ENCODE results near the gene ITPR3. TPM values are rescaled to one million over a fixed set of nuclear protein-coding genes. Genes with fewer than 3 reads are reported as not detected.

The ITPR3 gene
- total and polyA plus RNA-seq, 5 donors from 2014 or later = 1.3 to 54.5 (median 2.2) TPM

GRCh38 chr6:33740794-33741193 lies 119.7 kb downstream of the ITPR3 start:
- Histone ChIP-seq H3K27ac (ENCODE audit: insufficient read depth, low read length, poor library complexity, severe bottlenecking) (no peak overlapping the region), H3K9me3 (ENCODE audit: control insufficient read depth in 2 of 2, low read length in 2 of 2) (no peaks in the 10 kb centered on the region), H3K27me3 (ENCODE audit: control insufficient read depth, insufficient read depth, low read length) (no peaks in the 10 kb centered on the region), H3K4me3 (ENCODE audit: low read depth, low read length) (no peak overlapping the region), H3K36me3 (ENCODE audit: control insufficient read depth, insufficient read depth, low read length) (no peaks in the 10 kb centered on the region), H3K4me1 (ENCODE audit: control insufficient read depth, insufficient read depth, low read length, poor library complexity, severe bottlenecking) (no peaks in the 10 kb centered on the region)
- no peak for ATAC-seq (ENCODE audit: low read depth in 2 of 2)
- no peaks in the 10 kb centered on the region for H3K36me3 Mint-ChIP-seq
- peaks cover 0 to 7% (median 2%) of the 10 kb centered on the region in 4 donors for H3K4me1 Mint-ChIP-seq
- H3K4me3 Mint-ChIP-seq = no peak overlapping the region
- H3K9me3 Mint-ChIP-seq = no peaks in the 10 kb centered on the region
- no peak overlapping the region for H3K27ac Mint-ChIP-seq
- peaks cover 22% of the 10 kb centered on the region for H3K27me3 Mint-ChIP-seq
- no peak for DNase-seq

GRCh38 chr6:33742092-33742491 lies 121.0 kb downstream of the ITPR3 start:
- Histone ChIP-seq H3K4me1 (ENCODE audit: control insufficient read depth, insufficient read depth, low read length, poor library complexity, severe bottlenecking) (no peaks in the 10 kb centered on the region), H3K9me3 (ENCODE audit: control insufficient read depth in 2 of 2, low read length in 2 of 2) (no peaks in the 10 kb centered on the region), H3K27me3 (ENCODE audit: control insufficient read depth, insufficient read depth, low read length) (no peaks in the 10 kb centered on the region), H3K36me3 (ENCODE audit: control insufficient read depth, insufficient read depth, low read length) (no peaks in the 10 kb centered on the region), H3K27ac (ENCODE audit: insufficient read depth, low read length, poor library complexity, severe bottlenecking) (no peak overlapping the region), H3K4me3 (ENCODE audit: low read depth, low read length) (no peak overlapping the region)
- H3K4me3 Mint-ChIP-seq = no peak overlapping the region
- peaks cover 22% of the 10 kb centered on the region for H3K27me3 Mint-ChIP-seq
- no peaks in the 10 kb centered on the region for H3K9me3 Mint-ChIP-seq
- H3K4me1 Mint-ChIP-seq = peaks cover 0 to 7% (median 2%) of the 10 kb centered on the region in 4 donors
- ATAC-seq (ENCODE audit: low read depth in 2 of 2) (no peak), DNase-seq (no peak)
- no peak overlapping the region for H3K27ac Mint-ChIP-seq
- no peaks in the 10 kb centered on the region for H3K36me3 Mint-ChIP-seq

- Mint-ChIP-seq H3K27ac (peak overlapping the region in 1 of 3 donors; percentile 29), H3K27me3 (peaks cover 22% of the 10 kb centered on the region), H3K4me3 (no peak overlapping the region), H3K9me3 (no peaks in the 10 kb centered on the region), H3K4me1 (peaks cover 0 to 7% (median 2%) of the 10 kb centered on the region in 4 donors), H3K36me3 (no peaks in the 10 kb centered on the region)
- Histone ChIP-seq H3K27ac (ENCODE audit: insufficient read depth, low read length, poor library complexity, severe bottlenecking) (no peak overlapping the region), H3K27me3 (ENCODE audit: control insufficient read depth, insufficient read depth, low read length) (no peaks in the 10 kb centered on the region), H3K36me3 (ENCODE audit: control insufficient read depth, insufficient read depth, low read length) (no peaks in the 10 kb centered on the region), H3K4me3 (ENCODE audit: low read depth, low read length) (no peak overlapping the region), H3K4me1 (ENCODE audit: control insufficient read depth, insufficient read depth, low read length, poor library complexity, severe bottlenecking) (no peaks in the 10 kb centered on the region), H3K9me3 (ENCODE audit: control insufficient read depth in 2 of 2, low read length in 2 of 2) (no peaks in the 10 kb centered on the region)
- DNase-seq = no peak
- ATAC-seq (ENCODE audit: low read depth in 2 of 2) = no peak
These were observed 121.7 kb downstream of the ITPR3 start for GRCh38 chr6:33742837-33743236.

GRCh38 chr6:33744001-33744848 lies 123.1 kb downstream of the ITPR3 start:
- no peaks in the 10 kb centered on the region for H3K4me1 ChIP-seq (ENCODE audit: control insufficient read depth, insufficient read depth, low read length, poor library complexity, severe bottlenecking)
- no peak overlapping the region for H3K27ac ChIP-seq (ENCODE audit: insufficient read depth, low read length, poor library complexity, severe bottlenecking)
- H3K9me3 Mint-ChIP-seq = no peaks in the 10 kb centered on the region
- no peak overlapping the region for H3K27ac Mint-ChIP-seq
- H3K9me3 ChIP-seq (ENCODE audit: control insufficient read depth in 2 of 2, low read length in 2 of 2) = no peaks in the 10 kb centered on the region
- H3K4me1 Mint-ChIP-seq = peaks cover 0 to 7% (median 2%) of the 10 kb centered on the region in 4 donors
- H3K36me3 ChIP-seq (ENCODE audit: control insufficient read depth, insufficient read depth, low read length) = no peaks in the 10 kb centered on the region
- H3K36me3 Mint-ChIP-seq = no peaks in the 10 kb centered on the region
- DNase-seq = peak; percentile 57 to 72 (median 68)
- no peak overlapping the region for H3K4me3 ChIP-seq (ENCODE audit: low read depth, low read length)
- ATAC-seq (ENCODE audit: low read depth in 2 of 2) = peak; percentile 62 to 66
- no peak overlapping the region for H3K4me3 Mint-ChIP-seq
- H3K27me3 Mint-ChIP-seq = peaks cover 22% of the 10 kb centered on the region
- no peaks in the 10 kb centered on the region for H3K27me3 ChIP-seq (ENCODE audit: control insufficient read depth, insufficient read depth, low read length)

- Histone ChIP-seq H3K27me3 (ENCODE audit: control insufficient read depth, insufficient read depth, low read length) (no peaks in the 10 kb centered on the region), H3K27ac (ENCODE audit: insufficient read depth, low read length, poor library complexity, severe bottlenecking) (no peak overlapping the region), H3K4me3 (ENCODE audit: low read depth, low read length) (no peak overlapping the region), H3K36me3 (ENCODE audit: control insufficient read depth, insufficient read depth, low read length) (no peaks in the 10 kb centered on the region), H3K9me3 (ENCODE audit: control insufficient read depth in 2 of 2, low read length in 2 of 2) (no peaks in the 10 kb centered on the region), H3K4me1 (ENCODE audit: control insufficient read depth, insufficient read depth, low read length, poor library complexity, severe bottlenecking) (no peaks in the 10 kb centered on the region)
- Mint-ChIP-seq H3K4me3 (no peak overlapping the region), H3K27ac (peak overlapping the region in 1 of 3 donors; percentile 15), H3K9me3 (no peaks in the 10 kb centered on the region), H3K27me3 (peaks cover 22% of the 10 kb centered on the region), H3K4me1 (peaks cover 0 to 7% (median 2%) of the 10 kb centered on the region in 4 donors), H3K36me3 (no peaks in the 10 kb centered on the region)
- no peak for ATAC-seq (ENCODE audit: low read depth in 2 of 2)
- DNase-seq = no peak
These were observed 123.9 kb downstream of the ITPR3 start for GRCh38 chr6:33744895-33745546.

GRCh38 chr6:33745548-33745947 lies 124.4 kb downstream of the ITPR3 start:
- Mint-ChIP-seq H3K36me3 (no peaks in the 10 kb centered on the region), H3K27me3 (peaks cover 24% of the 10 kb centered on the region), H3K9me3 (no peaks in the 10 kb centered on the region), H3K4me3 (no peak overlapping the region), H3K4me1 (peaks cover 0 to 7% (median 2%) of the 10 kb centered on the region in 4 donors), H3K27ac (peak overlapping the region in 1 of 3 donors; percentile 15)
- Histone ChIP-seq H3K36me3 (ENCODE audit: control insufficient read depth, insufficient read depth, low read length) (no peaks in the 10 kb centered on the region), H3K4me1 (ENCODE audit: control insufficient read depth, insufficient read depth, low read length, poor library complexity, severe bottlenecking) (no peaks in the 10 kb centered on the region), H3K9me3 (ENCODE audit: control insufficient read depth in 2 of 2, low read length in 2 of 2) (no peaks in the 10 kb centered on the region), H3K27ac (ENCODE audit: insufficient read depth, low read length, poor library complexity, severe bottlenecking) (no peak overlapping the region), H3K27me3 (ENCODE audit: control insufficient read depth, insufficient read depth, low read length) (no peaks in the 10 kb centered on the region), H3K4me3 (ENCODE audit: low read depth, low read length) (no peak overlapping the region)
- ATAC-seq (ENCODE audit: low read depth in 2 of 2) = no peak
- no peak for DNase-seq

All from CD4-positive, CD25-positive, alpha-beta regulatory T cell (primary cell).